Keratinocyte (primary cell): ENCODE measurements around the gene RNPEPL1. TPM values are rescaled to one million over a fixed set of nuclear protein-coding genes. Genes with fewer than 3 reads are reported as not detected.

ENCODE experiments used
- DNase-seq: peaks from one replicate; pipeline ENCODE4 v3.0.0-alpha.2; 2011; ENCODE audit warnings: low read depth, missing footprints, low spot score
- FAIRE-seq: peaks from 2 replicates; lab custom pipeline; 2011; peaks lifted over from hg19 to GRCh38; lab: Jason Lieb, UNC
- H2AFZ ChIP-seq: 2 replicates; pipeline ENCODE4 v1.6.0; 2012; ENCODE audit warnings: low read length, control low read depth, inconsistent platforms; ENCODE audit not compliant: control insufficient read depth
- H3K27ac ChIP-seq: 2 replicates; pipeline ENCODE4 v1.5.1; 2011; ENCODE audit warnings: low read length; ENCODE audit not compliant: control insufficient read depth, insufficient read depth
- H3K27me3 ChIP-seq: 3 replicates; pipeline ENCODE4 v1.6.0; 2011; ENCODE audit warnings: low read length; ENCODE audit not compliant: control insufficient read depth, insufficient read depth; ENCODE audit errors: extremely low read depth
- H3K36me3 ChIP-seq, 2 experiments: 2 replicates in 1 of 2; 3 replicates in 1 of 2; pipeline ENCODE4 v1.5.1; 2011; ENCODE audit warnings: low read length in 2 of 2, mild to moderate bottlenecking in 1 of 2; ENCODE audit not compliant: control insufficient read depth in 2 of 2, insufficient read depth in 2 of 2; ENCODE audit errors: extremely low read depth in 1 of 2
- H3K4me1 ChIP-seq: 3 replicates; pipeline ENCODE4 v1.5.1; 2011; ENCODE audit warnings: low read length; ENCODE audit not compliant: control insufficient read depth, insufficient read depth; ENCODE audit errors: extremely low read depth
- H3K4me2 ChIP-seq: 3 replicates; pipeline ENCODE4 v1.6.0; 2011; ENCODE audit warnings: low read depth, low read length; ENCODE audit not compliant: control insufficient read depth, insufficient read depth; ENCODE audit errors: extremely low read depth
- H3K4me3 ChIP-seq, 3 experiments: fragments of 200-600 bp in 1 of 3; sonication (generic) in 1 of 3; 2 replicates in 2 of 3; 3 replicates in 1 of 3; pipeline ENCODE4 v1.5.1; 2011 to 2016; ENCODE audit warnings: low read length in 3 of 3, mild to moderate bottlenecking in 3 of 3, control low read depth in 2 of 3, inconsistent platforms in 1 of 3, low read depth in 1 of 3, mixed read lengths in 1 of 3, mixed run types in 1 of 3, moderate library complexity in 1 of 3; ENCODE audit not compliant: control insufficient read depth in 2 of 3, insufficient read depth in 2 of 3; ENCODE audit errors: extremely low read depth in 1 of 3
- H3K79me2 ChIP-seq: 2 replicates; pipeline ENCODE4 v1.6.0; 2012; ENCODE audit warnings: low read length; ENCODE audit not compliant: control insufficient read depth, insufficient read depth
- H3K9ac ChIP-seq: 3 replicates; pipeline ENCODE4 v1.6.0; 2011; ENCODE audit warnings: low read length; ENCODE audit not compliant: control insufficient read depth, insufficient read depth; ENCODE audit errors: extremely low read depth
- H3K9me1 ChIP-seq: 3 replicates; pipeline ENCODE4 v1.6.0; 2011; ENCODE audit warnings: low read length; ENCODE audit not compliant: control insufficient read depth, insufficient read depth; ENCODE audit errors: extremely low read depth
- H3K9me3 ChIP-seq: 2 replicates; pipeline ENCODE4 v1.5.1; 2012; ENCODE audit warnings: low read depth, low read length; ENCODE audit not compliant: control insufficient read depth
- H4K20me1 ChIP-seq: 3 replicates; pipeline ENCODE4 v1.6.0; 2011; ENCODE audit warnings: low read length; ENCODE audit not compliant: control insufficient read depth, insufficient read depth; ENCODE audit errors: extremely low read depth
- EZH2 ChIP-seq: IDR thresholded peaks from one replicate; pipeline ENCODE4 v1.6.1; 2012; ENCODE audit warnings: inconsistent platforms, mild to moderate bottlenecking, low read length, moderate library complexity
- dilution Hi-C: fragments of 300-500 bp; cut with MboI; formaldehyde crosslinking; loops from one replicate; pipeline ENCODE4 v1.7.0; 2020; ENCODE audit warnings: low sequenced_read_pairs; ENCODE audit not compliant: extremely low pct_ligation_motif_present
- polyA plus RNA-seq, 5 experiments: library from polyadenylated mRNA; depleted of rRNA in 3 of 5; stranded (reverse) in 3 of 5; stranded (forward) in 1 of 5; unstranded in 1 of 5; fragments of >200 nt; gene quantifications; 1 replicate in 1 of 5; 2 replicates in 3 of 5; 3 replicates in 1 of 5; pipeline versions ENCODE4 v1.2.1 to v1.2.3, GENCODE V29; 2011 to 2012; ENCODE audit warnings: missing spikeins in 2 of 5, low read depth in 1 of 5, low replicate concordance in 1 of 5
- TF ChIP-seq, protein P1 (sequence below), 3 experiments: IDR thresholded peaks in 1 of 3; conservative IDR thresholded peaks in 1 of 3; optimal IDR thresholded peaks in 1 of 3; 2 replicates in 2 of 3; 3 replicates in 1 of 3; pipeline versions ENCODE3 to v1.5.1; 2011; ENCODE audit warnings: low read length in 3 of 3, mild to moderate bottlenecking in 3 of 3, moderate library complexity in 2 of 3, control low read depth in 1 of 3, inconsistent platforms in 1 of 3; ENCODE audit not compliant: insufficient read depth in 2 of 3; ENCODE audit errors: extremely low read depth in 1 of 3

Gene RNPEPL1
- polyA plus RNA-seq, 1 donor (not counting 4 experiments of a cell fraction or from before 2014, with no cell fraction given): 3.7 TPM

DNA sequence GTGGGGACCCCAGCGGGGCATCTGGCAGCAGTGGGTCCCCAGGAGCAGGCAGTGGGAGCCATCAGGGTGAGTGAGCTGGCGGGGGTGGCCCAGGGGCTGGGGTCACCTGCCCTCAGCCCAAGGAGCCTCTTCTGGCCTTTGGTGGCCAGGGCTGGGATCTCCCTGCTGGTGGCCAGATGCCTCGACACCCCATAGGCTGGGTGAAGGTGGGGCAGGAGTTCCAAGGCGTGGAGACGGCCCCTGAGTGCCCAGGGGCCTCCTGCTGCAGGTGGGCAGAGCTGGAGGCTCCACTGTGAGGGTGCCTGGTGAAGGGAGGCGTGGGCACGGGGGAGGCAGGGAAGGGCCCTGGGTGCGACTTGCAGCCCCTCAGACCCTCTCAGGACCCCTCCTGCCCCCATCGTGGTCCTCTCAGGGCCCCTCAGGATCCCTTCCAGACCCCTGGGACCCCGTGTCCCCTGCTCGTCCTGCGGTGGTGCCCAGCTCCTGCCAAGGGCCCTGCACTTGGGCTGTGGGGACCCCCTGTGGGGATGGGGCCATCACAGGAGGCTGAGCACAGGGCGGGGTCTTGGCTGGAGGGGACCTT is 52.0 kb downstream of the RNPEPL1 start:
- Histone ChIP-seq H3K36me3 (no peaks in the 10 kb centered on the region), H3K9ac (no peak overlapping the region), H3K4me3 (no peak overlapping the region), H3K4me2 (no peak overlapping the region), H3K79me2 (no peaks in the 10 kb centered on the region), H3K27me3 (no peaks in the 10 kb centered on the region), H3K4me1 (no peaks in the 10 kb centered on the region), H3K9me1 (no peaks in the 10 kb centered on the region), H2AFZ (no peak overlapping the region), H4K20me1 (no peaks in the 10 kb centered on the region), H3K27ac (no peak overlapping the region), H3K9me3 (no peaks in the 10 kb centered on the region)
- FAIRE-seq (no peak), DNase-seq (no peak)
- dilution Hi-C loops: no loop called here
- TF ChIP-seq EZH2: no peak
- TF ChIP-seq, protein P1, sequence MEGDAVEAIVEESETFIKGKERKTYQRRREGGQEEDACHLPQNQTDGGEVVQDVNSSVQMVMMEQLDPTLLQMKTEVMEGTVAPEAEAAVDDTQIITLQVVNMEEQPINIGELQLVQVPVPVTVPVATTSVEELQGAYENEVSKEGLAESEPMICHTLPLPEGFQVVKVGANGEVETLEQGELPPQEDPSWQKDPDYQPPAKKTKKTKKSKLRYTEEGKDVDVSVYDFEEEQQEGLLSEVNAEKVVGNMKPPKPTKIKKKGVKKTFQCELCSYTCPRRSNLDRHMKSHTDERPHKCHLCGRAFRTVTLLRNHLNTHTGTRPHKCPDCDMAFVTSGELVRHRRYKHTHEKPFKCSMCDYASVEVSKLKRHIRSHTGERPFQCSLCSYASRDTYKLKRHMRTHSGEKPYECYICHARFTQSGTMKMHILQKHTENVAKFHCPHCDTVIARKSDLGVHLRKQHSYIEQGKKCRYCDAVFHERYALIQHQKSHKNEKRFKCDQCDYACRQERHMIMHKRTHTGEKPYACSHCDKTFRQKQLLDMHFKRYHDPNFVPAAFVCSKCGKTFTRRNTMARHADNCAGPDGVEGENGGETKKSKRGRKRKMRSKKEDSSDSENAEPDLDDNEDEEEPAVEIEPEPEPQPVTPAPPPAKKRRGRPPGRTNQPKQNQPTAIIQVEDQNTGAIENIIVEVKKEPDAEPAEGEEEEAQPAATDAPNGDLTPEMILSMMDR (optimal IDR thresholded peaks at IDR 0.05 in 1 of 3, IDR thresholded peaks at IDR 0.05 in 1 of 3, conservative IDR thresholded peaks at IDR 0.05 in 1 of 3; ENCODE audit: extremely low read depth in 1 of 3, insufficient read depth in 2 of 3, low read length in 3 of 3): no peak

- H3K4me1 ChIP-seq: no peaks in the 10 kb centered on the region
- DNase-seq (no peak), FAIRE-seq (no peak)
- dilution Hi-C loops: no loop called here
- H3K79me2 ChIP-seq: no peaks in the 10 kb centered on the region
- TF ChIP-seq EZH2: no peak
- TF ChIP-seq, protein P1 (optimal IDR thresholded peaks at IDR 0.05 in 1 of 3, IDR thresholded peaks at IDR 0.05 in 1 of 3, conservative IDR thresholded peaks at IDR 0.05 in 1 of 3; ENCODE audit: extremely low read depth in 1 of 3, insufficient read depth in 2 of 3, low read length in 3 of 3): no peak
- H3K27ac ChIP-seq: no peak overlapping the region
- H3K4me3 ChIP-seq: no peak overlapping the region
- no peaks in the 10 kb centered on the region for H3K27me3 ChIP-seq
- no peak overlapping the region for H3K9ac ChIP-seq
- no peaks in the 10 kb centered on the region for H3K9me1 ChIP-seq
- H2AFZ ChIP-seq: no peak overlapping the region
- H3K9me3 ChIP-seq: no peaks in the 10 kb centered on the region
- H3K4me2 ChIP-seq: no peak overlapping the region
- H4K20me1 ChIP-seq: no peaks in the 10 kb centered on the region
- no peaks in the 10 kb centered on the region for H3K36me3 ChIP-seq
These were observed 52.6 kb downstream of the RNPEPL1 start for GRCh38 chr2:240620859-240621258.
